Measurements from ENCODE around the gene PRELID1. TPM values are rescaled to one million over a fixed set of nuclear protein-coding genes. Genes with fewer than 3 reads are reported as not detected.

PRELID1 gene
- total RNA-seq, 6 experiments from 2014 or later, result 64.1 to 116 (median 84.4) TPM

GRCh38 chr5:177316005-177316404 lies 12.4 kb downstream of the PRELID1 start:
- ATAC-seq (no peak), DNase-seq (no peak)
- WGBS (ENCODE audit: insufficient coverage, low coverage, low lambda C conversion rate, missing lambda C conversion rate), result 76% methylated on average over 3 of the region's 3 CpGs
- Histone ChIP-seq H3K27ac (no peak overlapping the region), H3K36me3 (no peaks in the 10 kb centered on the region), H3K4me3 (no peak overlapping the region), H3K27me3 (no peaks in the 10 kb centered on the region), H3K4me1 (peaks cover 0 to 20% (median 9%) of the 10 kb centered on the region in 4 donors), H3K9me3 (no peaks in the 10 kb centered on the region)
- no peak for TF ChIP-seq POLR2A (IDR thresholded peaks at IDR 0.05)
- no peak for TF ChIP-seq CTCF (IDR thresholded peaks at IDR 0.05)
- intact Hi-C loops (cut with DNase I), result loop anchor here (10.0 kb wide), 2 partner anchors 69 to 139 kb away; partner anchors contain the start of gene SLC34A1 (in 1 of the 2)

GRCh38 chr5:177317959-177318377 lies 14.4 kb downstream of the PRELID1 start:
- Histone ChIP-seq H3K4me3 (no peak overlapping the region), H3K4me1 (peaks cover 0 to 7% (median 3%) of the 10 kb centered on the region in 4 donors), H3K36me3 (no peaks in the 10 kb centered on the region), H3K27me3 (no peaks in the 10 kb centered on the region), H3K9me3 (no peaks in the 10 kb centered on the region), H3K27ac (no peak overlapping the region)
- peak; percentile 87 to 96 (median 90) for ATAC-seq
- TF ChIP-seq CTCF (IDR thresholded peaks at IDR 0.05) (peak; percentile 90 to 95 (median 92)), POLR2A (IDR thresholded peaks at IDR 0.05) (no peak)
- DNase-seq, result peak; percentile 76 to 87 (median 83)
- WGBS (ENCODE audit: insufficient coverage, low coverage, low lambda C conversion rate, missing lambda C conversion rate), result 0% methylated on average over 3 of the region's 7 CpGs
- intact Hi-C loops (cut with DNase I), result loop anchor here (10.0 kb wide), 2 partner anchors 67 to 137 kb away; partner anchors contain the start of gene SLC34A1 (in 1 of the 2)

- DNase-seq (peak in 2 of 3 donors; percentile 18 to 60), ATAC-seq (no peak)
- no peaks in the 10 kb centered on the region for H3K36me3 ChIP-seq
- no peak overlapping the region for H3K4me3 ChIP-seq
- H3K27me3 ChIP-seq, result no peaks in the 10 kb centered on the region
- TF ChIP-seq CTCF (IDR thresholded peaks at IDR 0.05) (no peak), POLR2A (IDR thresholded peaks at IDR 0.05) (no peak)
- intact Hi-C loops (cut with DNase I), result loop anchor here (10.0 kb wide), 2 partner anchors 65 to 135 kb away; partner anchors contain the start of gene SLC34A1 (in 1 of the 2)
- H3K9me3 ChIP-seq, result no peaks in the 10 kb centered on the region
- 66% methylated on average over 7 of the region's 14 CpGs for WGBS (ENCODE audit: insufficient coverage, low coverage, low lambda C conversion rate, missing lambda C conversion rate)
- no peak overlapping the region for H3K27ac ChIP-seq
- peaks cover 0 to 7% (median 3%) of the 10 kb centered on the region in 4 donors for H3K4me1 ChIP-seq
These were observed 16.5 kb downstream of the PRELID1 start for GRCh38 chr5:177319913-177320588.

GRCh38 chr5:177320879-177321278 lies 17.3 kb downstream of the PRELID1 start:
- intact Hi-C loops (cut with DNase I), result no loop called here
- H3K36me3 ChIP-seq, result no peaks in the 10 kb centered on the region
- ATAC-seq (peak in 2 of 4 donors; percentile 26 to 36), DNase-seq (peak in 2 of 3 donors; percentile 20 to 23)
- H3K27ac ChIP-seq, result no peak overlapping the region
- H3K9me3 ChIP-seq, result no peaks in the 10 kb centered on the region
- H3K4me1 ChIP-seq, result peaks cover 0 to 12% (median 5%) of the 10 kb centered on the region in 4 donors
- H3K27me3 ChIP-seq, result no peaks in the 10 kb centered on the region
- WGBS (ENCODE audit: insufficient coverage, low coverage, low lambda C conversion rate, missing lambda C conversion rate), result 86% methylated on average over 7 of the region's 7 CpGs
- TF ChIP-seq CTCF (IDR thresholded peaks at IDR 0.05), result no peak
- no peak for TF ChIP-seq POLR2A (IDR thresholded peaks at IDR 0.05)
- H3K4me3 ChIP-seq, result no peak overlapping the region
